HEK293T (cell line): ENCODE results near the gene PRSS23.
"Not testable (repeated sequence)": the region's sequence is repeated elsewhere in the genome, so short reads cannot be mapped to it uniquely, and the experiment has no call there.

Experiments used
- CTCF ChIA-PET: fragments of 350-600 bp; formaldehyde crosslinking; extraction: SDS; loops from one replicate; lab custom pipeline; 2021; ENCODE audit warnings: antibody characterized with exemption, inconsistent platforms; lab: Yijun Ruan, JAX
- POLR2A ChIA-PET: fragments of 350-600 bp; formaldehyde crosslinking; extraction: SDS; loops from one replicate; lab custom pipeline; 2020; ENCODE audit warnings: antibody characterized with exemption, inconsistent platforms; lab: Yijun Ruan, JAX
- DNase-seq: peaks from one replicate; pipeline ENCODE4 v3.0.0; 2012; ENCODE audit warnings: mixed read lengths; ENCODE audit errors: extremely low spot score
- ARNT ChIP-seq: fragments of 450-650 bp; IDR thresholded peaks from 2 replicates; pipeline ENCODE4 v1.6.1; 2017; ENCODE audit warnings: mild to moderate bottlenecking
- BHLHE40 ChIP-seq: fragments of 450-650 bp; IDR thresholded peaks from 2 replicates; pipeline ENCODE4 v1.6.1; 2016; ENCODE audit warnings: mild to moderate bottlenecking, moderate library complexity, borderline replicate concordance
- CTBP1 ChIP-seq: fragments of 450-650 bp; IDR thresholded peaks from 2 replicates; pipeline ENCODE4 v1.6.1; 2016; ENCODE audit warnings: borderline replicate concordance
- ELF4 ChIP-seq: fragments of 450-650 bp; IDR thresholded peaks from 2 replicates; pipeline ENCODE4 v1.6.1; 2017; ENCODE audit warnings: antibody characterized with exemption
- FOXA1 ChIP-seq: fragments of 450-650 bp; IDR thresholded peaks from 2 replicates; pipeline ENCODE4 v1.6.1; 2016; ENCODE audit warnings: mild to moderate bottlenecking
- FOXK2 ChIP-seq: fragments of 450-650 bp; IDR thresholded peaks from 2 replicates; pipeline ENCODE4 v1.6.1; 2016; ENCODE audit warnings: mild to moderate bottlenecking
- FOXM1 ChIP-seq: fragments of 450-650 bp; IDR thresholded peaks from 2 replicates; pipeline ENCODE4 v1.6.1; 2017; ENCODE audit warnings: mild to moderate bottlenecking, borderline replicate concordance
- HDGF ChIP-seq: fragments of 450-650 bp; IDR thresholded peaks from 2 replicates; pipeline ENCODE4 v1.6.1; 2017; ENCODE audit warnings: antibody characterized with exemption, borderline replicate concordance
- L3MBTL2 ChIP-seq: fragments of 450-650 bp; conservative IDR thresholded peaks from 2 replicates; pipeline ENCODE4 v1.6.1; 2016; ENCODE audit warnings: mild to moderate bottlenecking
- LEF1 ChIP-seq: fragments of 450-650 bp; IDR thresholded peaks from 2 replicates; pipeline ENCODE4 v1.6.1; 2017; ENCODE audit warnings: mild to moderate bottlenecking, borderline replicate concordance
- NFRKB ChIP-seq: fragments of 450-650 bp; IDR thresholded peaks from 2 replicates; pipeline ENCODE4 v1.6.1; 2016; ENCODE audit warnings: mild to moderate bottlenecking, moderate library complexity
- PKNOX1 ChIP-seq: fragments of 450-650 bp; IDR thresholded peaks from 2 replicates; pipeline ENCODE4 v1.6.1; 2016
- SP1 ChIP-seq: fragments of 450-650 bp; IDR thresholded peaks from 2 replicates; pipeline ENCODE4 v1.6.1; 2017
- SUZ12 ChIP-seq: fragments of 450-650 bp; IDR thresholded peaks from 2 replicates; pipeline ENCODE4 v1.6.1; 2016; ENCODE audit warnings: mild to moderate bottlenecking
- TARDBP ChIP-seq: fragments of 450-650 bp; IDR thresholded peaks from 2 replicates; pipeline ENCODE4 v1.6.1; 2016
- ZNF384 ChIP-seq: fragments of 450-650 bp; IDR thresholded peaks from 2 replicates; pipeline ENCODE4 v1.6.1; 2016

PRSS23 gene

GRCh38 chr11:86761978-86762377 lies 38.4 kb upstream of the PRSS23 start:
- DNase-seq: no peak
- TF ChIP-seq NFRKB: no peak
- no peak for TF ChIP-seq FOXA1
- no peak for TF ChIP-seq ELF4
- TF ChIP-seq HDGF: no peak
- no peak for TF ChIP-seq LEF1
- no peak for TF ChIP-seq SUZ12
- no peak for TF ChIP-seq PKNOX1
- no peak for TF ChIP-seq TARDBP
- TF ChIP-seq BHLHE40: no peak
- no peak for TF ChIP-seq SP1
- no peak for TF ChIP-seq FOXK2
- TF ChIP-seq CTBP1: no peak
- TF ChIP-seq FOXM1: no peak
- no peak for TF ChIP-seq ARNT
- no peak for TF ChIP-seq ZNF384
- TF ChIP-seq L3MBTL2: no peak
- CTCF ChIA-PET: no interaction called here
- POLR2A ChIA-PET: no interaction called here

GRCh38 chr11:86765203-86765602 lies 35.1 kb upstream of the PRSS23 start:
- no peak for TF ChIP-seq SUZ12
- TF ChIP-seq PKNOX1: no peak
- no peak for TF ChIP-seq FOXK2
- CTCF ChIA-PET: no interaction called here
- DNase-seq: no peak
- POLR2A ChIA-PET: no interaction called here

GRCh38 chr11:86765878-86766277 lies 34.5 kb upstream of the PRSS23 start:
- no peak for DNase-seq
- CTCF ChIA-PET: no interaction called here
- POLR2A ChIA-PET: no interaction called here
- TF ChIP-seq PKNOX1: no peak
- TF ChIP-seq BHLHE40: no peak
- TF ChIP-seq SP1: no peak
- TF ChIP-seq NFRKB: no peak
- TF ChIP-seq L3MBTL2: no peak
- TF ChIP-seq ARNT: no peak
- TF ChIP-seq FOXA1: no peak
- no peak for TF ChIP-seq ELF4
- TF ChIP-seq CTBP1: no peak
- TF ChIP-seq TARDBP: no peak
- TF ChIP-seq FOXK2: no peak
- TF ChIP-seq ZNF384: no peak
- TF ChIP-seq HDGF: no peak
- TF ChIP-seq FOXM1: no peak
- no peak for TF ChIP-seq LEF1
- no peak for TF ChIP-seq SUZ12

GRCh38 chr11:86769219-86769618 lies 31.1 kb upstream of the PRSS23 start:
- TF ChIP-seq SUZ12 (no peak), FOXM1 (no peak), SP1 (no peak), ARNT (no peak), FOXK2 (no peak), FOXA1 (no peak), L3MBTL2 (no peak), ZNF384 (no peak), LEF1 (no peak)
- DNase-seq: no peak
- ChIA-PET POLR2A (no interaction called here), CTCF (no interaction called here)

- CTCF ChIA-PET, POLR2A ChIA-PET, DNase-seq: not testable (repeated sequence)
Observed at GRCh38 chr11:86770473-86771027, 29.8 kb upstream of the PRSS23 start.

GRCh38 chr11:86772999-86773398 lies 27.3 kb upstream of the PRSS23 start:
- TF ChIP-seq ARNT (no peak), NFRKB (no peak), FOXM1 (no peak), CTBP1 (no peak), SP1 (no peak), L3MBTL2 (no peak), HDGF (no peak), FOXK2 (no peak), BHLHE40 (no peak)
- POLR2A ChIA-PET: no interaction called here
- DNase-seq: no peak
- CTCF ChIA-PET: no interaction called here
